ENCODE measurements around the gene ATP10B. TPM values are rescaled to one million over a fixed set of nuclear protein-coding genes. Genes with fewer than 3 reads are reported as not detected.

ATP10B gene
- total and polyA plus RNA-seq, 4 donors = 0.08 to 7.2 (median 0.53) TPM

DNA sequence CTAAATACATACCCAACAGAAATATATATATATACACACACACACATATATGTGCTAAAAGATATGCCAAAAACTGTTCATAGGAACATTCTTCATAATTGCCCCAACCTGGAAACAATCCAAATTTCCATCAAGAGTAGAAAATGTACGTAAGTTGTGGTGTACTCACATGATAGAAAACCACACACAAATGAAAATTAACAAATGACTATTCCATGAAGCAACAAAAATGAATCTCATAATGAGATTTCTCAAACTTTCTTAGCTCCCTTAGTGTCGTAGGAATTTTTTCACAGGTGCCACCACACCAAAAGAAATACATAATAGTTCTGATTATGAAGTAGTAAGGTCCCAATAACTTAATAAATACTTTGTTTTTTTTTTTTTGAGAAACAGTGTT, 7.8 kb downstream of the ATP10B start:
- H3K9me3 ChIP-seq (ENCODE audit: control insufficient read depth in 4 of 4, insufficient read depth in 3 of 4, low read length in 3 of 4) = no peaks in the 10 kb centered on the region
- H3K27ac ChIP-seq (ENCODE audit: low read depth in 1 of 2, low read length in 1 of 2) = no peak overlapping the region
- TF ChIP-seq, protein P1, sequence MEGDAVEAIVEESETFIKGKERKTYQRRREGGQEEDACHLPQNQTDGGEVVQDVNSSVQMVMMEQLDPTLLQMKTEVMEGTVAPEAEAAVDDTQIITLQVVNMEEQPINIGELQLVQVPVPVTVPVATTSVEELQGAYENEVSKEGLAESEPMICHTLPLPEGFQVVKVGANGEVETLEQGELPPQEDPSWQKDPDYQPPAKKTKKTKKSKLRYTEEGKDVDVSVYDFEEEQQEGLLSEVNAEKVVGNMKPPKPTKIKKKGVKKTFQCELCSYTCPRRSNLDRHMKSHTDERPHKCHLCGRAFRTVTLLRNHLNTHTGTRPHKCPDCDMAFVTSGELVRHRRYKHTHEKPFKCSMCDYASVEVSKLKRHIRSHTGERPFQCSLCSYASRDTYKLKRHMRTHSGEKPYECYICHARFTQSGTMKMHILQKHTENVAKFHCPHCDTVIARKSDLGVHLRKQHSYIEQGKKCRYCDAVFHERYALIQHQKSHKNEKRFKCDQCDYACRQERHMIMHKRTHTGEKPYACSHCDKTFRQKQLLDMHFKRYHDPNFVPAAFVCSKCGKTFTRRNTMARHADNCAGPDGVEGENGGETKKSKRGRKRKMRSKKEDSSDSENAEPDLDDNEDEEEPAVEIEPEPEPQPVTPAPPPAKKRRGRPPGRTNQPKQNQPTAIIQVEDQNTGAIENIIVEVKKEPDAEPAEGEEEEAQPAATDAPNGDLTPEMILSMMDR (IDR thresholded peaks at IDR 0.05; ENCODE audit: control extremely low read depth, extremely low read depth) = no peak
- no peaks in the 10 kb centered on the region for H3K27me3 ChIP-seq (ENCODE audit: control insufficient read depth in 3 of 3, insufficient read depth in 3 of 3, low read length in 2 of 3)
- ATAC-seq (ENCODE audit: insufficient read depth, low FRiP score) (no peak), DNase-seq (no peak)
- WGBS, 2 donors = 47 to 54% methylated on average over 2 of the region's 2 CpGs
- no peak overlapping the region for H3K4me3 ChIP-seq
- H3K4me1 ChIP-seq (ENCODE audit: control insufficient read depth in 5 of 5, insufficient read depth in 5 of 5, low read length in 5 of 5) = no peaks in the 10 kb centered on the region
- no peaks in the 10 kb centered on the region for H3K36me3 ChIP-seq (ENCODE audit: control insufficient read depth in 4 of 4, insufficient read depth in 4 of 4, low read length in 4 of 4)
- no peak overlapping the region for H3K9ac ChIP-seq (ENCODE audit: insufficient read depth in 1 of 2, low read length in 2 of 2)

DNA sequence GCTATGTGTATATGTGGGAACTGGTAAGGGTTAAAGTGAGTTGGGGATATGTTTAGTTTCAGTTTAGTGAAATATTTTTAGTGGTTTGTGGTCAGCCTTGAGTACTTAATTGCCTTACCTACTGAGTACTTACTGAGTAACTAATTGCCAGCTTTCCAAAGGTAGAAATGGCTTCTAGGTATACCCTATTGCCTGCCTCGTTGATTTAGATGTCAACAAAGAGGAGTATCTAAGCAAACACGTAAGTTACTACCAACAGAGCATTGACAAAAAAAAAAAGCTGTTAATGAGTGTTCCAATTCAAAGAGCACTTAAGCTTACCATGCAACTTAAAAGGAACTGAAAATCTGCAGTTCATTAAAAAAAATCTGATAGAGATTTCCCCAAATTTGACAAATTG, 8.8 kb downstream of the ATP10B start:
- ATAC-seq (ENCODE audit: insufficient read depth, low FRiP score) (no peak), DNase-seq (no peak)
- Histone ChIP-seq H3K27ac (ENCODE audit: low read depth in 1 of 2, low read length in 1 of 2) (no peak overlapping the region), H3K9ac (ENCODE audit: insufficient read depth in 1 of 2, low read length in 2 of 2) (no peak overlapping the region), H3K4me1 (ENCODE audit: control insufficient read depth in 5 of 5, insufficient read depth in 5 of 5, low read length in 5 of 5) (no peaks in the 10 kb centered on the region), H3K27me3 (ENCODE audit: control insufficient read depth in 3 of 3, insufficient read depth in 3 of 3, low read length in 2 of 3) (no peaks in the 10 kb centered on the region), H3K36me3 (ENCODE audit: control insufficient read depth in 4 of 4, insufficient read depth in 4 of 4, low read length in 4 of 4) (no peaks in the 10 kb centered on the region), H3K4me3 (no peak overlapping the region), H3K9me3 (ENCODE audit: control insufficient read depth in 4 of 4, insufficient read depth in 3 of 4, low read length in 3 of 4) (no peaks in the 10 kb centered on the region)
- TF ChIP-seq, protein P1 (IDR thresholded peaks at IDR 0.05; ENCODE audit: control extremely low read depth, extremely low read depth) = no peak
- 27 to 46% methylated on average over 2 of the region's 2 CpGs for WGBS, 2 donors

DNA sequence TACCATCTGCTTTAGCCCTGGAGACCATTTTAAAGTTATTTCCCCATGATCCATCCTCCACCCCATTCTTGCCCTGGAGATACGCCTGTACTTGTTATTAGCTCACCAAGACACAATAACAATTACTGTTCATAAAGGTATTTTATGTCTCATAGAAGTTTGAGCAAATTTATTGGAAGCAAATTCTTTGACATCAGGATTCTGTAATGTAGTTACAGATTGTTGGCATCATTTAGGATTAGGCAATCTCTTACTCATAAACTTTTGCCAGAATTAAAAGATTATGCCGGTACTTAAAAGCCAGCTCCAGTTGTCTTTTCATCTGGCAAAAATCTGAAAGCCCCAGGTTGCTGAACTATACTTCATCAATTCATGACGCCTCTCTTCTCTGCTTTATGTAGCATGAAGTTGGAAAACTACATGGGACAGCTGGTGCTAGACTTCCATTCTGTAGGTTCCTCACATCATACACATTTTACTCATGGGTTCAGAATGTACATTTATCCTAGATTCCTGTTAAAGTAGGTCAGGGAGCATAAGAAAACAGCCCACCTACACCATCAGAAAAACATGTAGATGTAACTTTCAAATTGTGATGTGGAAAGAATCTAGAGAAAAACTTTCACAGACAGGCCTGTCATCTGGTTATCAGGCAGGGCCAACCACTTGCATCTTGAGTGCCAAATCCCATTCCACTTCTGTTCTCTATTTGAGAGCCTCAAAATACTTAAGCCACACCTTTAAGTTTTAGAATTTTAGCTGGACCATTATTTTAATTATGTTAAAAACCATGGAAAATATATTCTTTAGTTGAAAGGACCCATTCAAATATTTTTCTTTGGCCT, 14.0 kb downstream of the ATP10B start:
- TF ChIP-seq, protein P1 (IDR thresholded peaks at IDR 0.05; ENCODE audit: control extremely low read depth, extremely low read depth) = no peak
- Histone ChIP-seq H3K9me3 (ENCODE audit: control insufficient read depth in 4 of 4, insufficient read depth in 3 of 4, low read length in 3 of 4) (peaks cover 0 to under 1% (median 0%) of the 10 kb centered on the region in 4 donors), H3K4me1 (ENCODE audit: control insufficient read depth in 5 of 5, insufficient read depth in 5 of 5, low read length in 5 of 5) (peaks cover 0 to 9% (median 0%) of the 10 kb centered on the region in 5 donors), H3K36me3 (ENCODE audit: control insufficient read depth in 4 of 4, insufficient read depth in 4 of 4, low read length in 4 of 4) (no peaks in the 10 kb centered on the region), H3K27me3 (ENCODE audit: control insufficient read depth in 3 of 3, insufficient read depth in 3 of 3, low read length in 2 of 3) (no peaks in the 10 kb centered on the region), H3K27ac (ENCODE audit: low read depth in 1 of 2, low read length in 1 of 2) (no peak overlapping the region), H3K4me3 (no peak overlapping the region), H3K9ac (ENCODE audit: insufficient read depth in 1 of 2, low read length in 2 of 2) (no peak overlapping the region)
- ATAC-seq (ENCODE audit: insufficient read depth, low FRiP score) (no peak), DNase-seq (no peak)
- WGBS, 2 donors = 64 to 76% methylated on average over 3 of the region's 3 CpGs
